Astrocyte (in vitro differentiated cells and primary cell): Measurements from ENCODE around the gene NXPE3. TPM values are rescaled to one million over a fixed set of nuclear protein-coding genes. Genes with fewer than 3 reads are reported as not detected.

Experiments
- DNase-seq: peaks from one replicate; pipeline ENCODE4 v3.0.0-alpha.2; 2010; ENCODE audit warnings: low read depth
- FAIRE-seq: peaks from 2 replicates; lab custom pipeline; 2011; peaks lifted over from hg19 to GRCh38; lab: Jason Lieb, UNC
- H2AFZ ChIP-seq: 2 replicates; pipeline ENCODE4 v1.6.0; 2012; ENCODE audit warnings: low read depth, low read length, inconsistent platforms
- H3K27ac ChIP-seq: 2 replicates; pipeline ENCODE4 v1.5.1; 2011; ENCODE audit warnings: low read depth, low read length, inconsistent platforms
- H3K27me3 ChIP-seq: 2 replicates; pipeline ENCODE4 v1.6.0; 2011; ENCODE audit warnings: low read length, inconsistent platforms; ENCODE audit not compliant: insufficient read depth
- H3K36me3 ChIP-seq: 2 replicates; pipeline ENCODE4 v1.5.1; 2011; ENCODE audit warnings: low read length, inconsistent platforms; ENCODE audit not compliant: insufficient read depth
- H3K4me1 ChIP-seq: 2 replicates; pipeline ENCODE4 v1.5.1; 2011; ENCODE audit warnings: low read length, inconsistent platforms; ENCODE audit not compliant: insufficient read depth
- H3K4me2 ChIP-seq: 2 replicates; pipeline ENCODE4 v1.6.0; 2012; ENCODE audit warnings: low read length, inconsistent platforms
- H3K4me3 ChIP-seq: 2 replicates; pipeline ENCODE4 v1.5.1; 2011; ENCODE audit warnings: low read depth, mild to moderate bottlenecking, low read length, inconsistent platforms; ENCODE audit not compliant: insufficient read depth
- H3K79me2 ChIP-seq: 2 replicates; pipeline ENCODE4 v1.6.0; 2012; ENCODE audit warnings: mild to moderate bottlenecking, low read length, inconsistent platforms; ENCODE audit not compliant: insufficient read depth
- H3K9ac ChIP-seq: 2 replicates; pipeline ENCODE4 v1.6.0; 2012; ENCODE audit warnings: mild to moderate bottlenecking, low read length, inconsistent platforms
- H3K9me3 ChIP-seq: 2 replicates; pipeline ENCODE4 v1.5.1; 2012; ENCODE audit warnings: low read depth, mild to moderate bottlenecking, low read length, inconsistent platforms; ENCODE audit not compliant: insufficient read depth
- H4K20me1 ChIP-seq: 2 replicates; pipeline ENCODE4 v1.6.0; 2012; ENCODE audit warnings: low read length, inconsistent platforms; ENCODE audit not compliant: insufficient read depth
- H3K27ac Mint-ChIP-seq: one replicate; pipeline ENCODE4 v1.8.0; 2021; ENCODE audit warnings: mild to moderate bottlenecking, mixed read lengths; ENCODE audit not compliant: unreplicated experiment
- H3K27me3 Mint-ChIP-seq: one replicate; pipeline ENCODE4 v1.8.0; 2021; ENCODE audit warnings: low read depth, mixed read lengths; ENCODE audit not compliant: unreplicated experiment
- H3K36me3 Mint-ChIP-seq: one replicate; pipeline ENCODE4 v1.8.0; 2021; ENCODE audit warnings: low read depth, mixed read lengths; ENCODE audit not compliant: unreplicated experiment
- H3K4me1 Mint-ChIP-seq: one replicate; pipeline ENCODE4 v1.8.0; 2021; ENCODE audit warnings: low read depth, mixed read lengths; ENCODE audit not compliant: unreplicated experiment
- H3K4me3 Mint-ChIP-seq: one replicate; pipeline ENCODE4 v1.8.0; 2021; ENCODE audit warnings: mild to moderate bottlenecking, moderate library complexity, mixed read lengths; ENCODE audit not compliant: unreplicated experiment
- H3K9me3 Mint-ChIP-seq: one replicate; pipeline ENCODE4 v1.8.0; 2021; ENCODE audit warnings: mild to moderate bottlenecking, mixed read lengths; ENCODE audit not compliant: unreplicated experiment
- EZH2 ChIP-seq: IDR thresholded peaks from 2 replicates; pipeline ENCODE4 v1.6.1; 2012; ENCODE audit warnings: mild to moderate bottlenecking, low read length, inconsistent platforms; ENCODE audit not compliant: insufficient read depth
- total RNA-seq: library from RNA; stranded (reverse); gene quantifications from 2 replicates; pipeline ENCODE4 v1.2.1, GENCODE V29; 2021
- TF ChIP-seq, protein P1 (sequence below): IDR thresholded peaks from 2 replicates; pipeline ENCODE4 v1.5.1; 2011; ENCODE audit warnings: low read depth, mild to moderate bottlenecking, inconsistent platforms, low read length, moderate library complexity; ENCODE audit not compliant: insufficient read depth

NXPE3 gene
- total RNA-seq, 1 donor from 2014 or later, result 46.4 TPM

DNA sequence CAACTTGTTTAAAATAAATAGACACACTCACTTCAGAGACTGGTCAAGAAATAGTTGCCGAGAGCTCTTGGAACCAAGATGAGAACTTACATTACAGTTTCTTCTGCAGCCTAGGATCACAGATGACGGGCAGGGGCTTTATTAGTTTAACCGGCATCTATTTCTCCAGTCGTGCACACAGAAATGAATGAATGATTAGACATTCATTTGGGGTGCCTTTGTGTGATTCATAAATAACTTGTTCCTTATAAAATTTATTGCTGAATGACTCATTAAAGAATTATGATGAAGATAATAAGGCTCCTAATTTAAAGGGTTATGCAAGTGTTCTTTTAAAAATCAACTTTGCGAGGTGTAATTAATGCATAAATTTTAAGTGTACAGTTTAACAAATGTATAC is 91.1 kb downstream of the NXPE3 start:
- Histone ChIP-seq H3K4me1 (peaks cover 20% of the 10 kb centered on the region), H2AFZ (no peak overlapping the region), H3K36me3 (no peaks in the 10 kb centered on the region), H3K79me2 (no peaks in the 10 kb centered on the region), H3K27ac (no peak overlapping the region), H3K9ac (no peak overlapping the region), H4K20me1 (no peaks in the 10 kb centered on the region), H3K9me3 (no peaks in the 10 kb centered on the region), H3K4me3 (no peak overlapping the region), H3K27me3 (no peaks in the 10 kb centered on the region), H3K4me2 (no peak overlapping the region)
- no peak for FAIRE-seq
- no peak for DNase-seq
- Mint-ChIP-seq H3K27me3 (no peaks in the 10 kb centered on the region), H3K27ac (no peak overlapping the region), H3K4me3 (no peak overlapping the region), H3K36me3 (no peaks in the 10 kb centered on the region), H3K9me3 (peaks cover 3% of the 10 kb centered on the region), H3K4me1 (peaks cover 12% of the 10 kb centered on the region)
- TF ChIP-seq, protein P1, sequence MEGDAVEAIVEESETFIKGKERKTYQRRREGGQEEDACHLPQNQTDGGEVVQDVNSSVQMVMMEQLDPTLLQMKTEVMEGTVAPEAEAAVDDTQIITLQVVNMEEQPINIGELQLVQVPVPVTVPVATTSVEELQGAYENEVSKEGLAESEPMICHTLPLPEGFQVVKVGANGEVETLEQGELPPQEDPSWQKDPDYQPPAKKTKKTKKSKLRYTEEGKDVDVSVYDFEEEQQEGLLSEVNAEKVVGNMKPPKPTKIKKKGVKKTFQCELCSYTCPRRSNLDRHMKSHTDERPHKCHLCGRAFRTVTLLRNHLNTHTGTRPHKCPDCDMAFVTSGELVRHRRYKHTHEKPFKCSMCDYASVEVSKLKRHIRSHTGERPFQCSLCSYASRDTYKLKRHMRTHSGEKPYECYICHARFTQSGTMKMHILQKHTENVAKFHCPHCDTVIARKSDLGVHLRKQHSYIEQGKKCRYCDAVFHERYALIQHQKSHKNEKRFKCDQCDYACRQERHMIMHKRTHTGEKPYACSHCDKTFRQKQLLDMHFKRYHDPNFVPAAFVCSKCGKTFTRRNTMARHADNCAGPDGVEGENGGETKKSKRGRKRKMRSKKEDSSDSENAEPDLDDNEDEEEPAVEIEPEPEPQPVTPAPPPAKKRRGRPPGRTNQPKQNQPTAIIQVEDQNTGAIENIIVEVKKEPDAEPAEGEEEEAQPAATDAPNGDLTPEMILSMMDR, result no peak
- TF ChIP-seq EZH2, result no peak

DNA sequence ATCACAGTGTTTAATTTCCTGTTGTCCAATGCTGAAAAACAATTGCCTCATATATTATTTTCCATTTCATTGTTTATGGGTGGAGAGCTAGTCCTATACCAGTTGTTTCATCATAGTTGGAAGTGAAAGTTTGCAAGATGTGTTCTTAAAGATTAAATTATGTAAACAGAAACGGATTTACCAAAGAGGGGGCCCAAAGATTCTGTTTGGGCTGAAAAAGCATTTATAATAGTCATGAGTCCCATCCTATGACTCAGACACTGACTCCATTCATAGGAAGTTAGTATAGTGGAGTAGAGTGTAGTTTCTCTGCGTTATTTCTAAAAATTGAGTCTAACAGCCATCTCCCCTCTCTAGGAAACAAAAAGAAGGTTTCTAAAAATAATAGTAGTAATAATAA is 94.6 kb downstream of the NXPE3 start:
- H3K4me3 ChIP-seq, result no peak overlapping the region
- Mint-ChIP-seq H3K9me3 (peaks cover 3% of the 10 kb centered on the region), H3K27me3 (no peaks in the 10 kb centered on the region), H3K4me3 (no peak overlapping the region), H3K27ac (no peak overlapping the region), H3K4me1 (peaks cover 5% of the 10 kb centered on the region), H3K36me3 (peaks cover 2% of the 10 kb centered on the region)
- no peak overlapping the region for H3K27ac ChIP-seq
- H3K9me3 ChIP-seq, result no peaks in the 10 kb centered on the region
- H3K79me2 ChIP-seq, result no peaks in the 10 kb centered on the region
- H4K20me1 ChIP-seq, result no peaks in the 10 kb centered on the region
- no peak overlapping the region for H3K9ac ChIP-seq
- no peaks in the 10 kb centered on the region for H3K27me3 ChIP-seq
- DNase-seq (peak; percentile 52), FAIRE-seq (no peak)
- peaks cover 11% of the 10 kb centered on the region for H3K4me1 ChIP-seq
- H3K36me3 ChIP-seq, result no peaks in the 10 kb centered on the region
- H2AFZ ChIP-seq, result peak overlapping the region; percentile 23
- TF ChIP-seq, protein P1, result no peak
- no peak for TF ChIP-seq EZH2
- peak overlapping the region; percentile 33 for H3K4me2 ChIP-seq

DNA sequence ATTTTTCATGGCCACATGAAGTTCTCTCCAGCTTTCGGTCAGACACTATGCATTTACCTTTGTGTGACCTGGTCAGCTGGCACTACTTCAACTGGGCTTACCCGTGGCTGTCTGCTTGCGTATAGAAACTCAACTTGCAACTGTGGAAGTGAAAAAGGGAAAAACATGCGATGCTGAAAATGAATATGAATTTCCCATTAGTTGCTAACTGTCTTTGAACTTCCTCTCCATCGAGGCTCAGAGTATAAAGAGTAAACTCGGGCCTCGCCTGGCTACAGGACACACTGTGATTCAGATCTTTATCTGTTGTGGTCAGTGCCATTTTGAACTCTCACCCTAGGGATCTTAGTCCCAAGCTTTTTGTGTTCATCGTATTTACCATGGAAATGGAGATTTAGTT is 97.1 kb downstream of the NXPE3 start:
- Histone ChIP-seq H3K79me2 (no peaks in the 10 kb centered on the region), H3K27ac (no peak overlapping the region), H4K20me1 (no peaks in the 10 kb centered on the region), H2AFZ (no peak overlapping the region), H3K9me3 (no peaks in the 10 kb centered on the region), H3K4me3 (no peak overlapping the region), H3K36me3 (no peaks in the 10 kb centered on the region), H3K4me1 (peaks cover 6% of the 10 kb centered on the region), H3K27me3 (no peaks in the 10 kb centered on the region), H3K4me2 (no peak overlapping the region), H3K9ac (no peak overlapping the region)
- Mint-ChIP-seq H3K9me3 (peaks cover 3% of the 10 kb centered on the region), H3K27me3 (no peaks in the 10 kb centered on the region), H3K4me1 (peaks cover 5% of the 10 kb centered on the region), H3K27ac (no peak overlapping the region), H3K4me3 (no peak overlapping the region), H3K36me3 (peaks cover 2% of the 10 kb centered on the region)
- FAIRE-seq (no peak), DNase-seq (no peak)
- TF ChIP-seq, protein P1, result no peak
- TF ChIP-seq EZH2, result no peak
